Endothelial cell of umbilical vein (primary cell): Measurements from ENCODE around the gene GRK5.

ENCODE experiments used
- CTCF ChIP-seq, 2 donors: IDR thresholded peaks; 1 replicate in 1 of 2; 2 replicates in 1 of 2; pipeline ENCODE4 v1.5.1; 2011; ENCODE audit warnings: low read length in 2 of 2, mild to moderate bottlenecking in 2 of 2, moderate library complexity in 2 of 2, control low read depth in 1 of 2, inconsistent platforms in 1 of 2, low read depth in 1 of 2; ENCODE audit not compliant: insufficient read depth in 1 of 2; ENCODE audit errors: extremely low read depth in 1 of 2
- EZH2 ChIP-seq: IDR thresholded peaks from 2 replicates; pipeline ENCODE4 v1.6.1; 2012; ENCODE audit warnings: borderline replicate concordance, low read depth, mild to moderate bottlenecking, moderate library complexity, low read length, inconsistent platforms; ENCODE audit not compliant: severe bottlenecking
- GATA2 ChIP-seq: IDR thresholded peaks from 2 replicates; pipeline ENCODE4 v1.7.0; 2011; ENCODE audit warnings: low read depth, mild to moderate bottlenecking, moderate library complexity, mixed read lengths, low read length; ENCODE audit not compliant: insufficient read length, insufficient read depth
- JUN ChIP-seq: IDR thresholded peaks from 2 replicates; pipeline ENCODE4 v1.6.1; 2011; ENCODE audit warnings: borderline replicate concordance, low read depth; ENCODE audit not compliant: insufficient read length, insufficient read depth
- MAX ChIP-seq: IDR thresholded peaks from 2 replicates; pipeline ENCODE4 v1.6.1; 2011; ENCODE audit not compliant: insufficient read depth, insufficient read length
- MYC ChIP-seq: IDR thresholded peaks from one replicate; pipeline ENCODE4 v1.6.1; 2011; ENCODE audit warnings: mild to moderate bottlenecking, low read depth, low read length
- POLR2A ChIP-seq: IDR thresholded peaks from 2 replicates; pipeline ENCODE4 v1.6.1; 2012; ENCODE audit warnings: low read depth, mild to moderate bottlenecking, control low read depth, low read length

- TF ChIP-seq CTCF (IDR thresholded peaks at IDR 0.05; ENCODE audit: extremely low read depth in 1 of 2, insufficient read depth in 1 of 2, low read depth in 1 of 2, low read length in 2 of 2) (no peak), POLR2A (no peak), GATA2 (no peak), EZH2 (no peak), JUN (no peak), MYC (no peak), MAX (no peak)
These were observed 285.8 kb downstream of the GRK5 start for GRCh38 chr10:119493155-119493554.
